NCI-H2196 (cell line): ENCODE data around the gene KDM4C.
A peak's percentile ranks its signal among the peaks of the same experiment; 100 is the strongest.
"Not testable (repeated sequence)": the region's sequence is repeated elsewhere in the genome, so short reads cannot be mapped to it uniquely, and the experiment has no call there.

Experiments
- DNase-seq: peaks from one replicate; lab custom pipeline; 2025; ENCODE audit not compliant: unreplicated experiment; lab: John Stamatoyannopoulos, UW

Gene KDM4C

DNA sequence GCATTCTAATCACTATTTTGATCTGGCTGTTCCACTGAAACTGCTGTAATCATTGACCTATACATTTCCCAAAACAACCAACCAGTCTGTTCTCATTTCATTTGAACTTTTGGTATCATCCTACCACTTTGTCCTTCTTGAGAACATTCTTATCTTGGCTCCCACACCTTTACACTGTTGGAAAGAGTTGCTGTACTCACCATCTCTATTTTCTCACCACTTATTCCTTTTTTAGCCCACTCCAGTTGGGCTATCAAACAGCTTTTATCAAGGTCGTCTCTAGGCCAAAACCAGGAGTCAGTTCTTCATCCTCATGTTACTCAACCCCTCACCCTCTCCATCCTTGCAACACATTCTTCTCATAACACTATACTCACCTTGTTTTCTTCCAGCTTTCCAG lies 170.1 kb downstream of the KDM4C start:
- no peak for DNase-seq

DNA sequence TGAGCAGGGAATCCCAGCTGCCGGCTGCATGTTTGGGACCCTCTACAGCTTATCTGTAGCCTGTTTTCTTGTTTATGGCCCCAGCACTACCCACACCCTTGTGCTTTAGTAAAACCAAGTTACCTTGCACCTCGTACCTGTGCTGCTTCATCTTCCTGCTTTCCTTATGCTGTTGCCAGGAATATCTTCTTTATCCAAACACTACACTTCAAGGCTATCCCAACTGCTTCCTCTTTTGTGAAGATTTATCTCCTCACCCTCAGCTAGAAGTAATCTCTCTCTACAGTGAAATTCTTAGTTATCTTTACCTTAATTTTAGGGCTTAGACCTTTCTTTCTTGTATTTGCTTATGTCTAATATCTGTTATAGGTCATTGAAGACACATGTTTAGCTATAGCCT lies 171.1 kb downstream of the KDM4C start:
- no peak for DNase-seq

DNA sequence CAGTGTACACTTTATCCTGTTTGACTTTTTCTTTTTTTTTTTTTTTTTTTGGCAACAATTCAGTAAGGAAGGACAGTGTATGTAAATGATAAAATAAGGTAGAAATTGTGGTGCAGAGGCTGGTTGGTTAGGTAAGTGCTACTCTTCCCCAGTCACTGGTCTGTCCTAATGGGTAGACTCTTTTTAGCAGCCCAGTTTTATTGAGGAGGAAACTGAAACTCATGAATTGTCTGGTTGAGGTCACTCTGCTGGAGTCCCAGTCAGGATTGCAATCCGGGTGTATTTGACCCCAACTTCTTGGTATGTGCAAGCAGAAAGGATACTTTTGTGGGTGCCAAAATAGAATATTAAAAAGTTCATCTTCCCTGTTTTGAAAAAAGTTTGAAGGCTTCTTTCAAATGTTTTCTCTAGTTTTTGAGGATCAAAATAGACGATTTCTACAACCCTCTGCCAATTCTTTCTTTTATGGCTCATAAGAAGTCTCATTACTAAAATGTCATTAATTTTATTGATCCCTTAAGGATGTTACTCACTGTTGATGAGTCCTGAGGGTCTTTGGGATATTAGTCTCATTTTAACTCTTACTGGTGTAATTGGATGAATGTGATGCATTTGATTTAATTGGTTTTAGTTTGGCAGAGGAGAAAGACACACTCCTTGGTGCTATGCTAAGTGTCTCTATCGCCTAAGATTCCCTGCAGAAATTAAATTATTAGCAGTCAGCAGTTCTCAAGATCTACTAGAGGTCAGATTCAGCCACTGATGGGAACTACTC lies 171.9 kb downstream of the KDM4C start:
- DNase-seq, result no peak

DNA sequence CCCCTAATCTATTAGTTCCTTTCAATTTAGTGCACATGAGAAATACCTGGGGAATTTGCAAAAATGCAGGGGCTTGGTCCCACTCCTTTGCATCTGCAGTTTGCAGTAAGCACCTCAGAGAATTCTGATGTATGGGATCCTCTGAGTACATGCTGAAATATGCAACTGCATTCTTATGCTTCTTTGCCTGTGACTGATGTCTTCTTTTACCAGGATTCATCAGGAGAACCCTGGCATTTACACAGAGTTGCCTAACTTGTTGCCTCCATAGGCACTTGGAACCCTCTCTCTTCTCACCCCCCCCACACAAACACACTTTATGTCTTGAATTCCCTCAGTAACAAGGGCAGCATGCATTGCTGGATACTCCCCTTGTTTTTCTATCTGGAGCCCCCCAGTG lies 173.1 kb downstream of the KDM4C start:
- DNase-seq, result no peak

DNA sequence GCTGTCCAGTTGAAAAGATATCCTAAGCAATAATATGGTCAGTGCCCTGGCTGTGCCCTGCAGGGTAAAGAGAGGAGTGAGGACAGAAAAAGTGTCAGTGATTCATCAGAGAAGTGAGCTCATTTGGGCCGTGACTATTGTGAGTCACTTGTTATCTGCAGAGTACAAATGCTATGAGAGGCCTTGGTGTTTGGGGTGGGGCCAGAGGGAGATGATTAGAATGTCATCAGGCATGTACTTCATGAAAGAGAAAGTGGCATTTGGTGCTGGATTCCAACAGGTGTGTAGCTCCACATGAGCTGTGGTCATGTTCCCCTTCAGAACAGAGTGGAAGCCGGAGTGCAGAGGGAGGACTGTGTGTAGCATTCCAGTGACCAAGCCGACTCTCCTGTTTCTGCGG lies 174.1 kb downstream of the KDM4C start:
- DNase-seq, result no peak

DNA sequence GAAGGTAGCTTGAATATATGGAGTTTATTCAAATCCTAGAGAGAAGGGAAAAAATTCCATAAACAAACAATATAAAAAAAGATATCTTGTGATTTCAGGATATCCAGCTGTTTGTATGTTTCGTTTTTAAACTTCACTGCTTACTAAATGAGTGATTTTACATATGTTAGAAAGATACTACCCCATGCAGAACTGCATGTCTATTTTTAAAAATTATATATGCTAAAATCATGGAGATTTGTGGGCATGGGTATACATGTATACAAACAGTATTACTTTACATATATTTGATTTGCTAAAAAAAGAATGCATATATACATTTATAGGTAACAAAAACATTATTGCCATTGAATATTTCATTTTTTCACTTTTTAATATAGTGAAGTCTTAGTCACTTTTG lies 178.3 kb downstream of the KDM4C start:
- no peak for DNase-seq

DNA sequence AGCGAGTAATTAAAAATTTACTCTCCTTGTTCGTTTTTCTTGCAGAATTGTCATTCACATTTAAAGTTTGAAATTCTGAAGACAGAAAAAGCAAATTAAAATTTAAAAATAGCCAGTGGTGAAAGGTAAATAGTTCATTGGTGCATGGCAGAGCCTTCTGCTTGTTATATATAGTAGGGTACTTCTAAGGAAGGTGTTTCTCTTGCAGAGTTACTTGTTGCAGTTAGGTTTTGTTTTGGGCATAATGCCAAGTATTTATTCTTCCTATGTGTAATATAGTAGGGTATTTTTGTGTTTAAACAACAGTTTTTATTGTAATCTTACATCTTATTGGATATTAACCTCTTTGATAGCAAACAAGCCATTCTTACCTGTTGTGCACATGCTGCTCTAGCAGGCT lies 179.4 kb downstream of the KDM4C start:
- no peak for DNase-seq

DNA sequence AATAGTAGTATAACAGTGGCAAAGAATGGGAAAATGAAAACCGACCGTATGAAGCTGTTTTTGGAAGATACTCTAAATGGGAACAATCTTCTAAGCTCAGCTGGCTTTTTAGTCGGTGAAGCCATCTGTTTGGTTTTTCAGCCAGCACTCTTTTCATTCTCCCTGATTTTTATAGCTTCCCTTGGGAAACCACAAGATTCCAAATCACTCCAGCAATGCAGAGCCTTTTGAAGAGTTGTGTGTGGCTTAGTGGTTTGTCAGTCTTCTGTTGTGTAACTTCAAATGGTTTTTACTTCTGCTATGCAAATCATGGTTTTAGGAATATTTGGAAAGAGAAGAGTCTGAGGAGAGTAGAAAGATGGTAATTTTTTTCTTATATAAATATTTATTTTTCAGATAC lies 180.7 kb downstream of the KDM4C start:
- DNase-seq, result no peak

DNA sequence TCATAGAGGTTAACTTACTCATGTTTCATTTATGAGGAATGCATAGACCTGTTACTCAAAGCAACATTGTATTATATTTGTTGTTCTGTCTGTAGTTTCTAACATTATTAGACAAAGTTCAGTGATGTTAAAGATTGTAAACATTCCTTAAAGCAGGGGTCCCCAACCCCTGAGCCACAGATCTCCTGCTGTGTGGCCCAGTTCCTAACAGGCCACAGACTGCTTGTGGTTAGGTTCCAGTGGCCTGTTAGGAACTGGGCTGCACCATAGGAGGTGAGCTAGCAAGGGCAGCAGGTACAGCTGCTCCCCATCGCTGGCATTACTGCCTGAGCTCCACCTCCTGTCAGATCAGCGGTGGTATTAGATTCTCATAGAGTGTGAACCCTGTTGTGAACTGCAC lies 181.1 kb downstream of the KDM4C start:
- no peak for DNase-seq

DNA sequence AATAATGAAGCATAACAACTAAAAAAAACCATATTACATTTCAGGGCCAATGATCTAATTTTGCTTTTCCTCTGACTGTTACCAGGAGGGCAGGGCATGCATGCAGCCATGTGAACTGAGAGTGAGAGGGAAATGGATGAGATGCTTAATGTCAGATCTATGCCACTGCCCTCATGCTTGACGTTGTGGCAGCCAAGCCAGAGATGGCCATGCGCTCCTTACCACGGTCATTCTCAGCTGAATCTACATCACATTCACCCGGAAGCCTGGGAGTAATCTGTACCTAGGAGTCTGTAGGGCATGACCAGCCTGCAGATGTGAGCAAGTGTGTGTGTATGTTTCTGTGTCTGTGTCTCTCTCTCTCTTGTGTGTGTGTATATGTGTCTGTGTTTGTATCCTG lies 183.7 kb downstream of the KDM4C start:
- DNase-seq, result no peak

DNA sequence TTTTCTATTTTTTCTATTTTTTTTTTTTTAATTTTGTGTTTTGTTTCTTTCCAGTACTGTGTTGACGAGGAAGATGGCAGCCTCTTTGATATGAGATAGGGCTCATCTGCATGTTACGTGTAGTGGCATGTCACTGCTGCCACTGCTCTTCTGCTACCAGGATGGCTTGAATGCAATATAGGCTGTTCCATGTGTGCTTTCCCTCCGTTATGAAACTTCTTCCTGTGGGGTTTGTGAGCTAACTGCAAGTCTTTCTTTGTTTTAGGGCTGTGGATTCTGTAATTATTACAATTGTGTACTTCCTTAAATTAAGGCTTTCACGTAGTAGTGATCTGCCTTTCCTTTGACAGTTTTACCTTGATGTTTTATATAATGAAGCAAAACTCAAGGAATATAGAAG lies 184.6 kb downstream of the KDM4C start:
- no peak for DNase-seq

DNA sequence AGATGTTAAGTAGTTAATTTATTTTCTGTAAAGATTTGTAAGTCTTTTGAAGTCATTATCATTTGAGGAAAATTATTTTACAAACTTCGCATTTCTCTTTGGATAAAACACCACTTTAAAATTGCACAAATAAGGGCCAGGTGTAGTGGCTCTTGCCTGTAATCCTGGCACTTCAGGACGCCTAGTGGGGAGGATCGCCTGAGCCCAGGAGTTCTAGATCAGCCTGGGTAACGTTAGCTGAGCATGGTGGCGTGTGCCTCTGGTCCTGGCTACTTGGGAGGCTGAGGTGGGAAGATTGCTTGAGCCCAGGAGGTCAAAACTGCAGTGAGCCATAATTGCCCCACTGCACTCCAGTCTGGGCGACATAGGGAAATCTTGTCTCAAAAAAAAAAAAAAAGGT lies 185.5 kb downstream of the KDM4C start:
- no peak for DNase-seq

DNA sequence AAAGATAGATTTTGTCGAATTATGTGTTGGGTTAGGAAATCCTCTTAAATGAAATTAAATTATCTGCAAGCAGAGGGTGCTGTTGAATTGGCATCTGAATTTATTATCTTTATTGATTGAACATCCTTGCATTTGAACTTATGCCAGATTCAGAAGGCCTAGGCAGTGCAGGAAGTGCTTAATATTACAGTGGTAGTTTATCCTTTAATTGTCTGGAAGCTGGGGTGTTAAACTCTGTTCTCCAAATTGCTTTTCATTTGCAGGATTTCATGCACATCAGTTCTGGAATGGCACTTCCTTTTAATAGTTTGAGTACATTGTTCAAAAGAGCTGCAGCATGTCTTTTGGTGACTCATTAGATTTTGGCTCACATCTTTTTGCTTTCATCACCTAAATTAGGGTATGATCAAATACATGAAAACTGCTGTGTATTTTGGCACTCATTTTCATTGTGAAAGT lies 186.3 kb downstream of the KDM4C start:
- DNase-seq, result peak; percentile 79

DNA sequence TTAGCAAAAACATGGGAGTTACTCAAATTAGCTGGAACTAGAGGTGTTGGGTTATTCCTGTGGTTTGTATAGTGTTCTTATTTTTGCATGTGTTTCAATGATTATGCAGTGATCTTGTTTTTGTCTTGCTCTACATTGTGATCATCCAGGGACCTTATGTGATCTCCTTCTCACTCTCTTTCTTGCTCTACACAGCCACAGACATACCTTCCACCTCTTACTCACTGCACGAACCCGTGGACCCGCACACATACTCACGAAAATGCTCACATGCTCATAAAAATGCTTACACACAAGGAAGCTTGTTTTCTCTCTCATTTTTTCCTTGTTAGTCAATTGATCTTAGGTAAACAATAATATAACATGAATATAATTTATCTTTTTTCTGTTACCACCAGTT lies 187.1 kb downstream of the KDM4C start:
- no peak for DNase-seq

DNA sequence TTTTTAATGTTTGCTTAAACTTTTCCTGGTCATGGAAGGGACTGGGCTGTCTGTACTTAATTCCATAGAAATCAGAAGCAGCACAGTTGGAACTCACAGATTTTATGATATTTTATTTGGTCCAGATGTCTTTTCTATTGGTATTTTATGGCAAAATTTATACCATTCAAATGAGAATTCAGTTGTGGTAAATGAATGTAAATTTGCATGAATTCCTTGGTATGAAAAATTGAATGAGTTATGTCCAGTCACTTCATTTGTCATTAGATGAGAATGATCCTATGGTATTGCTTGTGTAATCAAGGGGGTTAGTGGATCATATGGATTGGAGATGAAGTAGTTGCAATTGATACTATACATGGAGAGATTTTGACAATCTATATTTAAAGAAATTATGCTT lies 188.0 kb downstream of the KDM4C start:
- DNase-seq, result no peak

DNA sequence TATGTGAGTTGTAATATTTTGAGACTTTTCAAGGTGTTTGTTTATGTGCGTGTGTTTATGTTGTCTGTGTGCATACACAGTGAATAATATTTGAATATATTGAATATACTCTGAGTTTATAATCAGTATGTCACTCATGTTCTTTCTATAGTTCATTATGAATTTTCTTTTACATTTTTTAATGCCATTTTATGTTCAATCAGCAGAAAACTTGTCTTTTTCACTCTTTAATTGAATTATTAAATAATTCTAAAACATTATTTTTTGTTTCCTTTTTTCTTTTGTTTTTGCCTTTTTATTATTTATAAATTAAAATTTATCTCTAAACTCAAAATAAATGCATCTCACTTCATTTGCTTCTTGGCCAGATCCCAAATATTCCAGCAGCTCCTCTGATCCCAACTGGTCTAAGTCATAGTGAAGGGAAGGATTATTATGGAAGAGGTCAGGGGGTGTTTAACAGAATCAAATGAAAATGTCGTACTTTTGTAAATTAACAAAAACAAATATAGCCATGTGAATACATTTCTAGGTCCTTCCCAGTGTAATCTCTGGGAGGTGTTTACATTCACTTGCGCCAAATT lies 188.9 kb downstream of the KDM4C start:
- no peak for DNase-seq

DNA sequence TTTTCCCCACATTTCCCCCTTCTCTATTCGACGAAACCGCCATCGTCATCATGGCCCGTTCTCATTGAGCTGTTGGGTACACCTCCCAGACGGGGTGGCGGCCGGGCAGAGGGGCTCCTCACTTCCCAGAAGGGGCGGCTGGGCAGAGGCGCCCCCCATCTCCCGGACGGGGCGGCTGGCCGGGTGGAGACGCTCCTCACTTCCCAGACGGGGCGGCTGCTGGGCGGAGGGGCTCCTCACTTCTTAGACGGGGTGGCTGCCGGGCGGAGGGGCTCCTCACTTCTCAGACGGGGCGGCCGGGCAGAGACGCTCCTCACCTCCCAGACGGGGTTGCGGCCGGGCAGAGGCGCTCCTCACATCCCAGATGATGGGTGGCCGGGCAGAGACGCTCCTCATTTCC lies 191.1 kb downstream of the KDM4C start:
- DNase-seq, result not testable (repeated sequence)

DNA sequence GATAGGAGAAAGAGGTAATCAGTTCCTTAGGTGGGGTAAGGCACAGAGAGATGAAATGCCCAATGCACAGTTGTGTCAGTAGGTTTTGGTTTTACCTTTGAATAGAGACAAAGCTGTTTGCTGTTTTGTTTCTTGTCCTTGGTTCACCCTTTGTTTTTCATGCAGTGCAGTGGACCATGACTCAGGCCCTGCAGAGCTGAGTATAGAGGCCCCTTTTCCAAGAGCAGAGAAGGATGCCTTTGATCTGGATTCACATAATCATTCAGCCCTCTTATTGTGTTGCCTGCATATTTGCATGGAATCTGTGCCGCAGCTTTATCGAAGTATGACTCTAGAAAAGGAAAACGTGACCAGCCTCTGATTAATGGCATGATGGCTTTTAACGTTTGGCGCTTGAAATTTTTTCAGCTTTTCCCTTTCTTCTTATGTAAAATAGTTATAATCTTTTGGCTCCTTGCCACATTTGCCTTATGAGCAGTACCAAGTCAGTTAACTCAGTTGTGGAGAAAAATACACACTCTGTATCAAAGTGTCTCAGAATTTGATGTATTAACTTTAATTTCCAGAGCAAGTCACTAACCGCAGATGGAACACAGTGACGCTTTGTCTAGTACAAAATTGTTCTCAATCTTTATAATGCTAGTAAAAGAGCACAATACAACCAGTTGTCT lies 197.6 kb downstream of the KDM4C start:
- no peak for DNase-seq

DNA sequence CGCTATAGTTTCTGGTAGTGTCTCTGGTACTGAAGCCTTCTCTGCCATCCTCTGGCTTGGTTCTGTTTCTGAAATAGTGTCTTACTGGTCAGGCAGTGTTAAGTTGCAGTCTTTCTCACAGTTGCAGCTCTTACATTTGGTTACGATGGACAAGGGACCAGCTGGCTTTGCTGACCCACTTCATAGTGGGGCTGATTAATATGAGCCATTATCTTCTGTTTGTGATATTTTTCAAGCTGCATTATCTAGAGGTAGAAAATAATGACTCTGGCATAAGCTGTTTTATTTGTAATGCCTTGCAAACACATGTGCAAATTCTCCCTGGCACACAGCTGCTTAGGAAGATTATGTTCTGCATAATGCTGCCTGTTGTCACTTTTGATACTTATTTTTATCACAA lies 199.1 kb downstream of the KDM4C start:
- no peak for DNase-seq

DNA sequence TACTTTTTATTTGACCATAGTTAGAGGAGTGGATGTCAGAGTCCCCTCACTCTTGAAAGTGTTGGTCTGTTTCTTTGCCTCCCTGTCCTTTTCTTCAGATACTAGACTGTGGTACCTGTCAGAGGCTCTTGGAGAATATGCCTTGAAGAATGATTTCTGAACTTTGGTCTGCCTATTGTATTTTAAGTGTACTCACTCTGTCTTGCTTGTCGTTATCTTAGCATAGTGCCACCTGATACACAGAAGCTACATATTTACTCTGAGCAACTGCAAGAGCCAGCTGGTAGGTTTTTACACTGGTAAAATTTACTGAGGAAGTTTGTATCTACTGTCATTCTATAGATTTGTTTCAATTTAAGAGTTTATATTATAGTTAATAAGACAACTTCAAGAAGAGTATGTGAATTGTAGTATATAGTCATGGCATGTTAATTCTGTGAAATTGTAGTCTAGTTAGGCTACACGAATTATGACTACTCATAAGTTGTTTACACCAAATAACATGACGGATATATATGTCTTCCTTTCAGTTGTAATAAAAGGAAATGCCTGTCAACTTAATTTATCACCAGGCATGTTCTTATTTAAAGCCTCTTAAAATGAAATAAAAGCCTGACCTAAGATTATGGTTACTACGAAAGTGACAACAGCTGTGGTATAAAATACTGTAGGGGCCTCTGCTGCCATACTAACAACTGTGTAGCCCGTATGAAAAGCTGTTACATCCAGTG lies 201.7 kb downstream of the KDM4C start:
- no peak for DNase-seq

DNA sequence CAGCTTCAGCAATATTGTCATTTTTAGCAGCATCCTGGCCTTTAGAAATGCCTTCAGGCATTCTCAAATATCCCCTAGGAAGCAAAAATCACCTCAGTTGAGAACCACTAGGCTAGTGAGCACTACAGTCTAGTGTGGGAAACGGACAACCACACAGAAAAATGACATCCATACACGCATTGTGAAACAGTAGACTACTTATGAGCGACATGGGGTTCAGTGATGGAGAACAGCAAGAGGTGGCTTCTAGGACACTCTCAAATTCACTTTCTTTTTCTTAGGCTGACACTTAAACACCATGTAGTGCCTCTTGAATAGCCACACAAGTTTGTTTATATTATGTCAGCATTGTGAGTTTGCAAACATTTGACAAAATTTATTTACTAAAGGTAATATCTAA lies 203.0 kb downstream of the KDM4C start:
- no peak for DNase-seq
